OCI-LY7 (cell line): ENCODE results near the gene TREML4.

ENCODE experiments used
- EZH2phosphoT487 ChIP-seq: fragments of 200-600 bp; sonication (generic); IDR thresholded peaks from 2 replicates; pipeline ENCODE4 v1.6.1; 2018; ENCODE audit warnings: low read depth, borderline replicate concordance, mild to moderate bottlenecking, mixed run types, antibody characterized with exemption, low read length, moderate library complexity, mixed read lengths
- TF ChIP-seq, protein P1 (sequence below): fragments of 200-600 bp; sonication (generic); conservative IDR thresholded peaks from 2 replicates; pipeline ENCODE4 v1.5.1; 2014; ENCODE audit warnings: mild to moderate bottlenecking, antibody characterized with exemption, low read length, moderate library complexity, mixed read lengths

DNA sequence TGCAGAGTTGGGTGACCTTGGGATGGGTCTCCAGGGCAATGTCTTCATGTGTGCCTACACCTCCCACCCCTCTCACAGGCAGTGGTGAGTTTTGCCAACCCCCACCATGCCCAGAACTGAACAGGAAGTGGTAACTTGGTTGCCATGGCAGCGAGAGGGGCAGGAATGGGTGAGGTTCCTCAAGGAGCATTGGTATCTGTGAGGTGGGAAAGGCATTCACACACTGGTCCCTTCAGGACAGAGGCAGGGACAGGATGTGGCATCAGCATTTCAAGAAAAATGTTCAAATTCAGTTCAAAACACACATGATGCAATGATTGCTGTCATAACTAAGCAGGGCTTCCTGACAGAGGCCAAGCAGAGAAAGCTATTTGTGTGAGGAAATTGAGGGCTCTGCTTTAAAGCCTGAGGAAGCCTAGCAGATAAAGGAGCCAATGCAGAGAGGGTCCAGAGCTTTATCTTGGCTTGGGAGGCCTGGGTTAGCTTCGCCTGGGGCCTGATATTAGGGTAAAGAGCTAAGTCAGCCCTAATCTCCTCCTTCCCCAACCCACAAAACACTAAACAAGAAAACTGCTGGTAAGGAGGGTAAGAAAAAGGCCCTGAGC, 27.8 kb upstream of the TREML4 start:
- no peak for TF ChIP-seq EZH2phosphoT487
- TF ChIP-seq, protein P1, sequence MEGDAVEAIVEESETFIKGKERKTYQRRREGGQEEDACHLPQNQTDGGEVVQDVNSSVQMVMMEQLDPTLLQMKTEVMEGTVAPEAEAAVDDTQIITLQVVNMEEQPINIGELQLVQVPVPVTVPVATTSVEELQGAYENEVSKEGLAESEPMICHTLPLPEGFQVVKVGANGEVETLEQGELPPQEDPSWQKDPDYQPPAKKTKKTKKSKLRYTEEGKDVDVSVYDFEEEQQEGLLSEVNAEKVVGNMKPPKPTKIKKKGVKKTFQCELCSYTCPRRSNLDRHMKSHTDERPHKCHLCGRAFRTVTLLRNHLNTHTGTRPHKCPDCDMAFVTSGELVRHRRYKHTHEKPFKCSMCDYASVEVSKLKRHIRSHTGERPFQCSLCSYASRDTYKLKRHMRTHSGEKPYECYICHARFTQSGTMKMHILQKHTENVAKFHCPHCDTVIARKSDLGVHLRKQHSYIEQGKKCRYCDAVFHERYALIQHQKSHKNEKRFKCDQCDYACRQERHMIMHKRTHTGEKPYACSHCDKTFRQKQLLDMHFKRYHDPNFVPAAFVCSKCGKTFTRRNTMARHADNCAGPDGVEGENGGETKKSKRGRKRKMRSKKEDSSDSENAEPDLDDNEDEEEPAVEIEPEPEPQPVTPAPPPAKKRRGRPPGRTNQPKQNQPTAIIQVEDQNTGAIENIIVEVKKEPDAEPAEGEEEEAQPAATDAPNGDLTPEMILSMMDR, result no peak
